IMR-90 (cell line): ENCODE measurements around the gene SPATA31D4.

Experiments used
- MAZ ChIP-seq: IDR thresholded peaks from 2 replicates; pipeline ENCODE4 v1.6.1; 2012; ENCODE audit warnings: low read depth, mild to moderate bottlenecking, low read length, improper control_type of control experiment, moderate library complexity, borderline replicate concordance
- TF ChIP-seq, protein P1 (sequence below): conservative IDR thresholded peaks from 2 replicates; pipeline ENCODE4 v1.5.1; 2012; ENCODE audit warnings: mild to moderate bottlenecking, low read depth, low read length, improper control_type of control experiment

DNA sequence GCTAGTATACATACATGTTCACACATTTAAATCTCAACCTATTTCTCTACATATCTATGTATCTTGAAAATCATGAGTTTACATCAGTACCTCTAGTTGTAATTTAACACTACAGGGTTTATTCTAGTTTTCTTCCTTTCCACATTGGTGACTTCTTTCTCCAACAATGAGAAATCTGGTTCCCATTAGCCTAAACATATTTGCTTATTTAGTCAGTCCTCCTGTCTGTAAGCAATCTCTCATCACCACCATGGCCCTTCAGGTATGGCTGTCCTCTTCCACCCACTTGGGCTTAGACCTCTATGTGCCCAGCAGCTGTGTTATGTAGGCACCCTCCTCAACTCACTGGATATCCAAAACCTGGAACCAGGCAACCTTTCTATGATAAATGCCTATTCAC is 52.3 kb downstream of the SPATA31D4 start:
- TF ChIP-seq, protein P1, sequence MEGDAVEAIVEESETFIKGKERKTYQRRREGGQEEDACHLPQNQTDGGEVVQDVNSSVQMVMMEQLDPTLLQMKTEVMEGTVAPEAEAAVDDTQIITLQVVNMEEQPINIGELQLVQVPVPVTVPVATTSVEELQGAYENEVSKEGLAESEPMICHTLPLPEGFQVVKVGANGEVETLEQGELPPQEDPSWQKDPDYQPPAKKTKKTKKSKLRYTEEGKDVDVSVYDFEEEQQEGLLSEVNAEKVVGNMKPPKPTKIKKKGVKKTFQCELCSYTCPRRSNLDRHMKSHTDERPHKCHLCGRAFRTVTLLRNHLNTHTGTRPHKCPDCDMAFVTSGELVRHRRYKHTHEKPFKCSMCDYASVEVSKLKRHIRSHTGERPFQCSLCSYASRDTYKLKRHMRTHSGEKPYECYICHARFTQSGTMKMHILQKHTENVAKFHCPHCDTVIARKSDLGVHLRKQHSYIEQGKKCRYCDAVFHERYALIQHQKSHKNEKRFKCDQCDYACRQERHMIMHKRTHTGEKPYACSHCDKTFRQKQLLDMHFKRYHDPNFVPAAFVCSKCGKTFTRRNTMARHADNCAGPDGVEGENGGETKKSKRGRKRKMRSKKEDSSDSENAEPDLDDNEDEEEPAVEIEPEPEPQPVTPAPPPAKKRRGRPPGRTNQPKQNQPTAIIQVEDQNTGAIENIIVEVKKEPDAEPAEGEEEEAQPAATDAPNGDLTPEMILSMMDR, result no peak
- TF ChIP-seq MAZ, result no peak
